GM23338 (cell line): Measurements from ENCODE around the gene RBM38. TPM values are rescaled to one million over a fixed set of nuclear protein-coding genes. Genes with fewer than 3 reads are reported as not detected.

Experiments
- ATAC-seq: fragments of 200-7000 bp; cut with Tn5 transposase; 3 replicates; pipeline ENCODE4 v1.9.1; 2020
- DNase-seq: peaks from one replicate; pipeline ENCODE4 v3.0.0-alpha.2; 2015; ENCODE audit warnings: low spot score
- H2AFZ ChIP-seq: fragments of 200-600 bp; sonication (generic); 2 replicates; pipeline ENCODE4 v1.8.0; 2016; ENCODE audit warnings: antibody characterized with exemption, mild to moderate bottlenecking, moderate library complexity
- H3F3A ChIP-seq: fragments of 200-600 bp; sonication (generic); replicated peaks from 2 replicates; pipeline ENCODE4 v1.8.0; 2017; ENCODE audit warnings: antibody characterized with exemption, mixed run types, low read depth
- H3K27ac ChIP-seq: fragments of 200-600 bp; sonication (generic); 2 replicates; pipeline ENCODE4 v1.6.1; 2016; ENCODE audit warnings: low read depth
- H3K27me3 ChIP-seq: fragments of 200-600 bp; sonication (generic); 2 replicates; pipeline ENCODE4 v1.8.0; 2016; ENCODE audit warnings: mild to moderate bottlenecking, mixed run types, moderate library complexity; ENCODE audit not compliant: insufficient read depth
- H3K36me3 ChIP-seq: fragments of 200-600 bp; sonication (generic); 2 replicates; pipeline ENCODE4 v1.8.0; 2016; ENCODE audit warnings: mild to moderate bottlenecking; ENCODE audit not compliant: insufficient read depth
- H3K4me1 ChIP-seq: fragments of 200-600 bp; sonication (generic); 2 replicates; pipeline ENCODE4 v1.8.0; 2016; ENCODE audit warnings: mild to moderate bottlenecking, moderate library complexity; ENCODE audit not compliant: insufficient read depth
- H3K4me2 ChIP-seq: fragments of 200-600 bp; sonication (generic); 2 replicates; pipeline ENCODE4 v1.7.1; 2017; ENCODE audit warnings: mixed run types
- H3K4me3 ChIP-seq: fragments of 200-600 bp; sonication (generic); 2 replicates; pipeline ENCODE4 v1.6.1; 2016; ENCODE audit warnings: mixed run types
- H3K79me2 ChIP-seq: fragments of 200-600 bp; sonication (generic); replicated peaks from 2 replicates; pipeline ENCODE4 v1.8.0; 2017; ENCODE audit warnings: mild to moderate bottlenecking; ENCODE audit not compliant: insufficient read depth
- H3K9me2 ChIP-seq: fragments of 200-600 bp; sonication (generic); 2 replicates; pipeline ENCODE4 v1.8.0; 2017; ENCODE audit not compliant: insufficient read depth
- H4K20me1 ChIP-seq: fragments of 200-600 bp; sonication (generic); replicated peaks from 2 replicates; pipeline ENCODE4 v1.8.0; 2017; ENCODE audit warnings: mild to moderate bottlenecking; ENCODE audit not compliant: insufficient read depth
- H3K27ac Mint-ChIP-seq: 2 replicates; pipeline ENCODE4 v1.8.0; 2020; ENCODE audit warnings: inconsistent platforms, mild to moderate bottlenecking, moderate library complexity, mixed read lengths
- H3K27me3 Mint-ChIP-seq: 3 replicates; pipeline ENCODE4 v1.8.0; 2022; ENCODE audit warnings: low read depth, mild to moderate bottlenecking, moderate library complexity, mixed read lengths, inconsistent platforms; ENCODE audit not compliant: insufficient read depth, poor library complexity
- H3K36me3 Mint-ChIP-seq: 3 replicates; pipeline ENCODE4 v1.8.0; 2021; ENCODE audit warnings: low read depth, mild to moderate bottlenecking, inconsistent platforms, moderate library complexity, mixed read lengths
- H3K4me1 Mint-ChIP-seq: 3 replicates; pipeline ENCODE4 v1.8.0; 2020; ENCODE audit warnings: mild to moderate bottlenecking, inconsistent platforms, mixed read lengths
- H3K4me3 Mint-ChIP-seq: 3 replicates; pipeline ENCODE4 v1.8.0; 2021; ENCODE audit warnings: moderate library complexity, mild to moderate bottlenecking, inconsistent platforms, mixed read lengths
- H3K9me3 Mint-ChIP-seq: 3 replicates; pipeline ENCODE4 v1.8.0; 2020; ENCODE audit warnings: moderate library complexity, mild to moderate bottlenecking, inconsistent platforms, mixed read lengths
- CREB1 ChIP-seq: fragments of 250-450 bp; sonication (Bioruptor Pico); IDR thresholded peaks from 2 replicates; pipeline ENCODE4 v1.5.0; 2020; ENCODE audit warnings: low read depth, mild to moderate bottlenecking, moderate library complexity
- EZH2 ChIP-seq: fragments of 200-600 bp; sonication (generic); IDR thresholded peaks from one replicate; pipeline ENCODE4 v1.8.0; 2017; ENCODE audit warnings: antibody characterized with exemption, mild to moderate bottlenecking, low read depth; ENCODE audit not compliant: unreplicated experiment
- EZH2phosphoT487 ChIP-seq: fragments of 200-600 bp; sonication (generic); IDR thresholded peaks from one replicate; pipeline ENCODE4 v1.8.1; 2018; ENCODE audit warnings: antibody characterized with exemption; ENCODE audit not compliant: unreplicated experiment
- JUNB ChIP-seq: IDR thresholded peaks from one replicate; pipeline ENCODE4 v1.6.1; 2016; ENCODE audit warnings: antibody characterized with exemption; ENCODE audit not compliant: unreplicated experiment
- NANOG ChIP-seq: IDR thresholded peaks from 2 replicates; pipeline ENCODE4 v1.6.1; 2016; ENCODE audit warnings: antibody characterized with exemption, borderline replicate concordance
- POLR2AphosphoS5 ChIP-seq: IDR thresholded peaks from 2 replicates; pipeline ENCODE4 v1.6.1; 2016; ENCODE audit warnings: antibody characterized with exemption, low read depth
- STAT1 ChIP-seq: IDR thresholded peaks from one replicate; pipeline ENCODE4 v1.6.1; 2016; ENCODE audit warnings: antibody characterized with exemption; ENCODE audit not compliant: unreplicated experiment
- ZNF114 ChIP-seq: fragments of 250-450 bp; sonication (Bioruptor Pico); IDR thresholded peaks from 2 replicates; pipeline ENCODE4 v1.5.0; 2020; ENCODE audit warnings: mild to moderate bottlenecking, moderate library complexity
- ZNF331 ChIP-seq: fragments of 250-450 bp; sonication (Bioruptor Pico); IDR thresholded peaks from 2 replicates; pipeline ENCODE4 v1.5.0; 2020; ENCODE audit warnings: low read depth, mild to moderate bottlenecking, moderate library complexity
- polyA plus RNA-seq: library from polyadenylated mRNA; unstranded; fragments of >200 nt; fragmentation: Nextera tagmentation; extraction: Ambion mirVana; gene quantifications from 2 replicates; pipeline ENCODE4 v1.2.1, GENCODE V29; 2016
- total RNA-seq: library from RNA; depleted of rRNA; stranded (reverse); fragments of >200 nt; shearing (Covaris generic); gene quantifications from 2 replicates; pipeline ENCODE4 v1.2.3, GENCODE V29; 2014
- TF ChIP-seq, protein P1 (sequence below), 2 experiments: fragments of 200-600 bp in 1 of 2; sonication (generic) in 1 of 2; conservative IDR thresholded peaks; 2 replicates each; pipeline versions ENCODE4 v1.5.1 to v1.6.1; 2016 to 2017; ENCODE audit warnings: antibody characterized with exemption in 2 of 2, low read depth in 2 of 2, mild to moderate bottlenecking in 2 of 2, moderate library complexity in 1 of 2
- TF ChIP-seq, protein P2 (sequence below): IDR thresholded peaks from one replicate; pipeline ENCODE4 v1.6.1; 2018; ENCODE audit warnings: antibody characterized with exemption; ENCODE audit not compliant: unreplicated experiment
- TF ChIP-seq, protein P3 (sequence below): IDR thresholded peaks from 2 replicates; pipeline ENCODE4 v1.6.1; 2016; ENCODE audit warnings: antibody characterized with exemption
- TF ChIP-seq, protein P4 (sequence below): fragments of 250-450 bp; sonication (Bioruptor Pico); IDR thresholded peaks from 2 replicates; pipeline ENCODE4 v1.5.0; 2020; ENCODE audit warnings: mild to moderate bottlenecking, moderate library complexity

The RBM38 gene
- total and polyA plus RNA-seq, 2 experiments from 2014 or later, result 22.9 to 80.5 TPM

DNA sequence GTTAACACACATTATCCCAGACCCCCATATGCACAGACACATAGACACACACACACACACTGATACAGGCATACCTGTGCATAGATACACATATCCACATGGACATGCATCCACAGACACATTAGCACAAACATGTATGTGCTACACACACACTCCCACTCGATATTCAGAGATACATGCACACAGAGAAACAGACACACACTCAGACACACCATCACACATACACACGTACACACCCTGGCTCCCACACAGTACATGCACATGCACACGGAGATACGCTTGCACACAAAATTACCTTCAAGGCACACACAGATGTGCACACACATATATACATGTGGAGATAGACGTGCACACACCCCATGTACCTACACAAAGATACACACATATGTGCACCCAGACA lies 19.7 kb downstream of the RBM38 start:
- H3K4me2 ChIP-seq, result no peak overlapping the region
- no peaks in the 10 kb centered on the region for H3K9me3 Mint-ChIP-seq
- peaks cover 10% of the 10 kb centered on the region; the same call in 1 of the 2 replicates for H3K36me3 ChIP-seq
- no peak overlapping the region for H3K27ac ChIP-seq
- TF ChIP-seq NANOG (no peak), CREB1 (CRISPR knock-in tag) (no peak), ZNF331 (CRISPR knock-in tag) (no peak), POLR2AphosphoS5 (no peak), STAT1 (no peak), JUNB (no peak), EZH2phosphoT487 (no peak), ZNF114 (no peak), EZH2 (no peak)
- TF ChIP-seq, protein P1, sequence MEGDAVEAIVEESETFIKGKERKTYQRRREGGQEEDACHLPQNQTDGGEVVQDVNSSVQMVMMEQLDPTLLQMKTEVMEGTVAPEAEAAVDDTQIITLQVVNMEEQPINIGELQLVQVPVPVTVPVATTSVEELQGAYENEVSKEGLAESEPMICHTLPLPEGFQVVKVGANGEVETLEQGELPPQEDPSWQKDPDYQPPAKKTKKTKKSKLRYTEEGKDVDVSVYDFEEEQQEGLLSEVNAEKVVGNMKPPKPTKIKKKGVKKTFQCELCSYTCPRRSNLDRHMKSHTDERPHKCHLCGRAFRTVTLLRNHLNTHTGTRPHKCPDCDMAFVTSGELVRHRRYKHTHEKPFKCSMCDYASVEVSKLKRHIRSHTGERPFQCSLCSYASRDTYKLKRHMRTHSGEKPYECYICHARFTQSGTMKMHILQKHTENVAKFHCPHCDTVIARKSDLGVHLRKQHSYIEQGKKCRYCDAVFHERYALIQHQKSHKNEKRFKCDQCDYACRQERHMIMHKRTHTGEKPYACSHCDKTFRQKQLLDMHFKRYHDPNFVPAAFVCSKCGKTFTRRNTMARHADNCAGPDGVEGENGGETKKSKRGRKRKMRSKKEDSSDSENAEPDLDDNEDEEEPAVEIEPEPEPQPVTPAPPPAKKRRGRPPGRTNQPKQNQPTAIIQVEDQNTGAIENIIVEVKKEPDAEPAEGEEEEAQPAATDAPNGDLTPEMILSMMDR (conservative IDR thresholded peaks at IDR 0.05; ENCODE audit: low read depth in 2 of 2), result no peak
- TF ChIP-seq, protein P2, sequence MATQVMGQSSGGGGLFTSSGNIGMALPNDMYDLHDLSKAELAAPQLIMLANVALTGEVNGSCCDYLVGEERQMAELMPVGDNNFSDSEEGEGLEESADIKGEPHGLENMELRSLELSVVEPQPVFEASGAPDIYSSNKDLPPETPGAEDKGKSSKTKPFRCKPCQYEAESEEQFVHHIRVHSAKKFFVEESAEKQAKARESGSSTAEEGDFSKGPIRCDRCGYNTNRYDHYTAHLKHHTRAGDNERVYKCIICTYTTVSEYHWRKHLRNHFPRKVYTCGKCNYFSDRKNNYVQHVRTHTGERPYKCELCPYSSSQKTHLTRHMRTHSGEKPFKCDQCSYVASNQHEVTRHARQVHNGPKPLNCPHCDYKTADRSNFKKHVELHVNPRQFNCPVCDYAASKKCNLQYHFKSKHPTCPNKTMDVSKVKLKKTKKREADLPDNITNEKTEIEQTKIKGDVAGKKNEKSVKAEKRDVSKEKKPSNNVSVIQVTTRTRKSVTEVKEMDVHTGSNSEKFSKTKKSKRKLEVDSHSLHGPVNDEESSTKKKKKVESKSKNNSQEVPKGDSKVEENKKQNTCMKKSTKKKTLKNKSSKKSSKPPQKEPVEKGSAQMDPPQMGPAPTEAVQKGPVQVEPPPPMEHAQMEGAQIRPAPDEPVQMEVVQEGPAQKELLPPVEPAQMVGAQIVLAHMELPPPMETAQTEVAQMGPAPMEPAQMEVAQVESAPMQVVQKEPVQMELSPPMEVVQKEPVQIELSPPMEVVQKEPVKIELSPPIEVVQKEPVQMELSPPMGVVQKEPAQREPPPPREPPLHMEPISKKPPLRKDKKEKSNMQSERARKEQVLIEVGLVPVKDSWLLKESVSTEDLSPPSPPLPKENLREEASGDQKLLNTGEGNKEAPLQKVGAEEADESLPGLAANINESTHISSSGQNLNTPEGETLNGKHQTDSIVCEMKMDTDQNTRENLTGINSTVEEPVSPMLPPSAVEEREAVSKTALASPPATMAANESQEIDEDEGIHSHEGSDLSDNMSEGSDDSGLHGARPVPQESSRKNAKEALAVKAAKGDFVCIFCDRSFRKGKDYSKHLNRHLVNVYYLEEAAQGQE, result no peak
- TF ChIP-seq, protein P3, sequence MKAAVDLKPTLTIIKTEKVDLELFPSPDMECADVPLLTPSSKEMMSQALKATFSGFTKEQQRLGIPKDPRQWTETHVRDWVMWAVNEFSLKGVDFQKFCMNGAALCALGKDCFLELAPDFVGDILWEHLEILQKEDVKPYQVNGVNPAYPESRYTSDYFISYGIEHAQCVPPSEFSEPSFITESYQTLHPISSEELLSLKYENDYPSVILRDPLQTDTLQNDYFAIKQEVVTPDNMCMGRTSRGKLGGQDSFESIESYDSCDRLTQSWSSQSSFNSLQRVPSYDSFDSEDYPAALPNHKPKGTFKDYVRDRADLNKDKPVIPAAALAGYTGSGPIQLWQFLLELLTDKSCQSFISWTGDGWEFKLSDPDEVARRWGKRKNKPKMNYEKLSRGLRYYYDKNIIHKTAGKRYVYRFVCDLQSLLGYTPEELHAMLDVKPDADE, result no peak
- TF ChIP-seq, protein P4, sequence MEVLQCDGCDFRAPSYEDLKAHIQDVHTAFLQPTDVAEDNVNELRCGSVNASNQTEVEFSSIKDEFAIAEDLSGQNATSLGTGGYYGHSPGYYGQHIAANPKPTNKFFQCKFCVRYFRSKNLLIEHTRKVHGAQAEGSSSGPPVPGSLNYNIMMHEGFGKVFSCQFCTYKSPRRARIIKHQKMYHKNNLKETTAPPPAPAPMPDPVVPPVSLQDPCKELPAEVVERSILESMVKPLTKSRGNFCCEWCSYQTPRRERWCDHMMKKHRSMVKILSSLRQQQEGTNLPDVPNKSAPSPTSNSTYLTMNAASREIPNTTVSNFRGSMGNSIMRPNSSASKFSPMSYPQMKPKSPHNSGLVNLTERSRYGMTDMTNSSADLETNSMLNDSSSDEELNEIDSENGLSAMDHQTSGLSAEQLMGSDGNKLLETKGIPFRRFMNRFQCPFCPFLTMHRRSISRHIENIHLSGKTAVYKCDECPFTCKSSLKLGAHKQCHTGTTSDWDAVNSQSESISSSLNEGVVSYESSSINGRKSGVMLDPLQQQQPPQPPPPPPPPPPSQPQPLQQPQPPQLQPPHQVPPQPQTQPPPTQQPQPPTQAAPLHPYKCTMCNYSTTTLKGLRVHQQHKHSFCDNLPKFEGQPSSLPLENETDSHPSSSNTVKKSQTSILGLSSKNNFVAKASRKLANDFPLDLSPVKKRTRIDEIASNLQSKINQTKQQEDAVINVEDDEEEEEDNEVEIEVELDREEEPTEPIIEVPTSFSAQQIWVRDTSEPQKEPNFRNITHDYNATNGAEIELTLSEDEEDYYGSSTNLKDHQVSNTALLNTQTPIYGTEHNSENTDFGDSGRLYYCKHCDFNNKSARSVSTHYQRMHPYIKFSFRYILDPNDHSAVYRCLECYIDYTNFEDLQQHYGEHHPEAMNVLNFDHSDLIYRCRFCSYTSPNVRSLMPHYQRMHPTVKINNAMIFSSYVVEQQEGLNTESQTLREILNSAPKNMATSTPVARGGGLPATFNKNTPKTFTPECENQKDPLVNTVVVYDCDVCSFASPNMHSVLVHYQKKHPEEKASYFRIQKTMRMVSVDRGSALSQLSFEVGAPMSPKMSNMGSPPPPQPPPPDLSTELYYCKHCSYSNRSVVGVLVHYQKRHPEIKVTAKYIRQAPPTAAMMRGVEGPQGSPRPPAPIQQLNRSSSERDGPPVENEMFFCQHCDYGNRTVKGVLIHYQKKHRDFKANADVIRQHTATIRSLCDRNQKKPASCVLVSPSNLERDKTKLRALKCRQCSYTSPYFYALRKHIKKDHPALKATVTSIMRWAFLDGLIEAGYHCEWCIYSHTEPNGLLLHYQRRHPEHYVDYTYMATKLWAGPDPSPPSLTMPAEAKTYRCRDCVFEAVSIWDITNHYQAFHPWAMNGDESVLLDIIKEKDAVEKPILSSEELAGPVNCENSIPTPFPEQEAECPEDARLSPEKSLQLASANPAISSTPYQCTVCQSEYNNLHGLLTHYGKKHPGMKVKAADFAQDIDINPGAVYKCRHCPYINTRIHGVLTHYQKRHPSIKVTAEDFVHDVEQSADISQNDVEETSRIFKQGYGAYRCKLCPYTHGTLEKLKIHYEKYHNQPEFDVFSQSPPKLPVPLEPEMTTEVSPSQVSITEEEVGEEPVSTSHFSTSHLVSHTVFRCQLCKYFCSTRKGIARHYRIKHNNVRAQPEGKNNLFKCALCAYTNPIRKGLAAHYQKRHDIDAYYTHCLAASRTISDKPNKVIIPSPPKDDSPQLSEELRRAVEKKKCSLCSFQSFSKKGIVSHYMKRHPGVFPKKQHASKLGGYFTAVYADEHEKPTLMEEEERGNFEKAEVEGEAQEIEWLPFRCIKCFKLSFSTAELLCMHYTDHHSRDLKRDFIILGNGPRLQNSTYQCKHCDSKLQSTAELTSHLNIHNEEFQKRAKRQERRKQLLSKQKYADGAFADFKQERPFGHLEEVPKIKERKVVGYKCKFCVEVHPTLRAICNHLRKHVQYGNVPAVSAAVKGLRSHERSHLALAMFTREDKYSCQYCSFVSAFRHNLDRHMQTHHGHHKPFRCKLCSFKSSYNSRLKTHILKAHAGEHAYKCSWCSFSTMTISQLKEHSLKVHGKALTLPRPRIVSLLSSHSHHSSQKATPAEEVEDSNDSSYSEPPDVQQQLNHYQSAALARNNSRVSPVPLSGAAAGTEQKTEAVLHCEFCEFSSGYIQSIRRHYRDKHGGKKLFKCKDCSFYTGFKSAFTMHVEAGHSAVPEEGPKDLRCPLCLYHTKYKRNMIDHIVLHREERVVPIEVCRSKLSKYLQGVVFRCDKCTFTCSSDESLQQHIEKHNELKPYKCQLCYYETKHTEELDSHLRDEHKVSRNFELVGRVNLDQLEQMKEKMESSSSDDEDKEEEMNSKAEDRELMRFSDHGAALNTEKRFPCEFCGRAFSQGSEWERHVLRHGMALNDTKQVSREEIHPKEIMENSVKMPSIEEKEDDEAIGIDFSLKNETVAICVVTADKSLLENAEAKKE (CRISPR knock-in tag), result no peak
- ATAC-seq (no peak), DNase-seq (no peak)
- H2AFZ ChIP-seq, result no peak overlapping the region
- peaks cover 23% of the 10 kb centered on the region; the same call in 2 of the 3 replicates for H3K36me3 Mint-ChIP-seq
- H3K4me1 ChIP-seq, result no peaks in the 10 kb centered on the region
- H3K4me3 Mint-ChIP-seq, result no peak overlapping the region
- peaks cover 7% of the 10 kb centered on the region for H3K27me3 Mint-ChIP-seq
- H3K79me2 ChIP-seq, result no peaks in the 10 kb centered on the region
- no peak overlapping the region for H3K27ac Mint-ChIP-seq
- no peaks in the 10 kb centered on the region for H3K9me2 ChIP-seq
- H3K4me3 ChIP-seq, result no peak overlapping the region
- no peaks in the 10 kb centered on the region for H3F3A ChIP-seq
- no peaks in the 10 kb centered on the region for H3K27me3 ChIP-seq
- H3K4me1 Mint-ChIP-seq, result no peaks in the 10 kb centered on the region
- peaks cover 2% of the 10 kb centered on the region; the same call in 1 of the 2 replicates for H4K20me1 ChIP-seq
